Activated B cell treated with CpG ODN at 0.5 μM for 24 hours (primary cell): Measurements from ENCODE around the gene STRIP2. TPM values are rescaled to one million over a fixed set of nuclear protein-coding genes. Genes with fewer than 3 reads are reported as not detected.
"Not testable (repeated sequence)": the region's sequence is repeated elsewhere in the genome, so short reads cannot be mapped to it uniquely, and the experiment has no call there.

Experiments
- ATAC-seq: fragments of 200-7000 bp; cut with Tn5 transposase; one replicate; pipeline ENCODE4 v1.10.0; 2021; ENCODE audit warnings: low read depth, mild to moderate bottlenecking, moderate library complexity
- CTCF ChIA-PET: fragments of 350-600 bp; sonication (Branson Sonifier 250); formaldehyde crosslinking; loops from one replicate; lab custom pipeline; 2021; ENCODE audit warnings: antibody characterized with exemption; lab: Charles Lee
- POLR2A ChIA-PET: fragments of 350-600 bp; sonication (Branson Sonifier 250); formaldehyde crosslinking; loops from one replicate; lab custom pipeline; 2021; ENCODE audit warnings: antibody characterized with exemption; lab: Charles Lee
- DNase-seq: peaks from one replicate; pipeline ENCODE4 v3.0.0; 2022
- H3K27ac Mint-ChIP-seq: one replicate; pipeline ENCODE4 v1.8.0; 2020; ENCODE audit warnings: mixed read lengths
- H3K27me3 Mint-ChIP-seq: one replicate; pipeline ENCODE4 v1.8.0; 2021; ENCODE audit warnings: mixed read lengths
- H3K36me3 Mint-ChIP-seq: one replicate; pipeline ENCODE4 v1.8.0; 2021; ENCODE audit warnings: low read depth, mixed read lengths
- H3K4me1 Mint-ChIP-seq: one replicate; pipeline ENCODE4 v1.8.0; 2021; ENCODE audit warnings: mixed read lengths
- H3K4me3 Mint-ChIP-seq: one replicate; pipeline ENCODE4 v1.8.0; 2020; ENCODE audit warnings: mild to moderate bottlenecking, mixed read lengths
- H3K9me3 Mint-ChIP-seq: one replicate; pipeline ENCODE4 v1.8.0; 2020; ENCODE audit warnings: mixed read lengths
- intact Hi-C: fragments of 100-400 bp; cut with micrococcal nuclease; formaldehyde crosslinking; loops from one replicate; pipeline ENCODE4 v1.15.1; 2024
- total RNA-seq: library from RNA; stranded (reverse); gene quantifications from 2 replicates; pipeline ENCODE4 v1.2.3, GENCODE V29; 2022
- TF ChIP-seq, protein P1 (sequence below): fragments of 200-600 bp; IDR thresholded peaks from one replicate; pipeline ENCODE4 v1.8.0; 2022; ENCODE audit warnings: antibody characterized with exemption, mild to moderate bottlenecking

The STRIP2 gene
- total RNA-seq, 1 donor from 2014 or later = 0.35 TPM

DNA sequence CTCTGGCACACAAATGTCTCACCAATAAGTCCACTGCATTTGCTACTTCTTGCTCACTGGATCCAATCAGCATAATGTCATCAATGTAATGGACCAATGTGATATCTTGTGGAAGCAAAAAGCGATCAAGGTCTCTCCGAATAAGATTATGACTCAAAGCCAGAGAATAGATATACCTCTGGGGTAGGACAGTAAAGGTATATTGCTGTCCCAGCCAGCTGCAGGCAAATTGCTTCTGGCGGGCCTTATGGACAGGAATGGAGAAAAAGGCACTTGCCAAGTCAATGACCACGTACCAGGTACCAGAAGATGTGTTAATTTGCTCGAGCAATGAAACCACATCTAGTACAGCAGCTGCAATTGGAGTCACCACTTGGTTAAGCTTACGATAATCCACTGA lies 13.2 kb downstream of the STRIP2 start:
- not testable (repeated sequence) for H3K36me3 Mint-ChIP-seq

DNA sequence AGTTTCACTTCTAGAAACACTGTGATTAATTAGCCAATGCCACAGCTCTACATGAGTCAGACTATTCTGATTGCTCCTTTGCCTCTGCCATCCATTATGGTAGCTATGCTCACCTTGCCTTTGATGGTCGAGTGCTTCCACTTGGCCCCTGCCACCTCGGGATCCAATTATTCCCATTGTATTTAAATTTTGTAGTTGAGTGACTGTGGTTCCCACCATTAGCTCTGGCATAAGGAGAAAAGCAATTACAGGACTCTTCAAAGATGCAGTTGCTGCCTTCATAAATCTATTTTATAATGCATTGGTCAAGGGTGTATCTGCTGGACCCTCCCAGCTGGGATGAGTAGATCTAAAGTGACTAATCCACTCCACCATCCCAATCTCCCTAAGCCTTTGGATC lies 14.4 kb downstream of the STRIP2 start:
- POLR2A ChIA-PET, H3K4me1 Mint-ChIP-seq: not testable (repeated sequence)

More for the DNA sequence above, 13.2 kb downstream of the STRIP2 start:
- DNase-seq, H3K27me3 Mint-ChIP-seq, ATAC-seq, H3K4me1 Mint-ChIP-seq, POLR2A ChIA-PET, H3K27ac Mint-ChIP-seq, H3K4me3 Mint-ChIP-seq, intact Hi-C loops, CTCF ChIA-PET, H3K9me3 Mint-ChIP-seq: not testable (repeated sequence)

DNA sequence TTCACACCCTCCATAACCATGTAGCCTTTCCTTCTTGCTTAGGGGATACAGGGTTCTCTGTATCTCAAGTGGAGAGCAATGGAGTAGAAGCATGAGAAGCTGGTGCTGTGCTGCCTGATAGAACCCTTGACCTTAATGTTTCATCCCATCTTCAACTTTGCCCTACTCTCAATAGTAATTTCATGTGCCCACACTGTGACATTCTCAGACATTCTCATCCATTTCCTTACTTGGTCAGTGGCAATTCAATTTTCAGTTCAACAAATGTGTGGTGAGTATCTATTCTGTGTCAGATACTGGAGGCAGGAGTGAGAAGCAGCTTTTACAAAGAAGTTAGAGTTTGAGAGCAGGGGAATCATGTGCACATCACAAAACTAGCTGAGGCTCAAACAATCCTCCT lies 16.1 kb downstream of the STRIP2 start:
- Mint-ChIP-seq H3K27me3 (no peaks in the 10 kb centered on the region), H3K36me3 (no peaks in the 10 kb centered on the region), H3K27ac (no peak overlapping the region), H3K9me3 (peaks cover 9% of the 10 kb centered on the region), H3K4me1 (no peaks in the 10 kb centered on the region), H3K4me3 (no peak overlapping the region)
- POLR2A ChIA-PET = interaction anchor here (0.5 kb wide), 1 partner anchor 589 kb away, joined by 6 read pairs; no protein-coding TSS in a partner anchor
- TF ChIP-seq, protein P1, sequence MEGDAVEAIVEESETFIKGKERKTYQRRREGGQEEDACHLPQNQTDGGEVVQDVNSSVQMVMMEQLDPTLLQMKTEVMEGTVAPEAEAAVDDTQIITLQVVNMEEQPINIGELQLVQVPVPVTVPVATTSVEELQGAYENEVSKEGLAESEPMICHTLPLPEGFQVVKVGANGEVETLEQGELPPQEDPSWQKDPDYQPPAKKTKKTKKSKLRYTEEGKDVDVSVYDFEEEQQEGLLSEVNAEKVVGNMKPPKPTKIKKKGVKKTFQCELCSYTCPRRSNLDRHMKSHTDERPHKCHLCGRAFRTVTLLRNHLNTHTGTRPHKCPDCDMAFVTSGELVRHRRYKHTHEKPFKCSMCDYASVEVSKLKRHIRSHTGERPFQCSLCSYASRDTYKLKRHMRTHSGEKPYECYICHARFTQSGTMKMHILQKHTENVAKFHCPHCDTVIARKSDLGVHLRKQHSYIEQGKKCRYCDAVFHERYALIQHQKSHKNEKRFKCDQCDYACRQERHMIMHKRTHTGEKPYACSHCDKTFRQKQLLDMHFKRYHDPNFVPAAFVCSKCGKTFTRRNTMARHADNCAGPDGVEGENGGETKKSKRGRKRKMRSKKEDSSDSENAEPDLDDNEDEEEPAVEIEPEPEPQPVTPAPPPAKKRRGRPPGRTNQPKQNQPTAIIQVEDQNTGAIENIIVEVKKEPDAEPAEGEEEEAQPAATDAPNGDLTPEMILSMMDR = no peak
- CTCF ChIA-PET = no interaction called here
- no peak for ATAC-seq
- intact Hi-C loops = no loop called here
- DNase-seq = no peak

More for the DNA sequence above, 14.4 kb downstream of the STRIP2 start:
- ATAC-seq, H3K27ac Mint-ChIP-seq, H3K36me3 Mint-ChIP-seq, H3K4me3 Mint-ChIP-seq, H3K9me3 Mint-ChIP-seq, DNase-seq, H3K27me3 Mint-ChIP-seq, intact Hi-C loops: not testable (repeated sequence)
- CTCF ChIA-PET = interaction anchor here (0.9 kb wide), 1 partner anchor 15 kb away, joined by 4 read pairs; the partner anchor contains the start of gene STRIP2

DNA sequence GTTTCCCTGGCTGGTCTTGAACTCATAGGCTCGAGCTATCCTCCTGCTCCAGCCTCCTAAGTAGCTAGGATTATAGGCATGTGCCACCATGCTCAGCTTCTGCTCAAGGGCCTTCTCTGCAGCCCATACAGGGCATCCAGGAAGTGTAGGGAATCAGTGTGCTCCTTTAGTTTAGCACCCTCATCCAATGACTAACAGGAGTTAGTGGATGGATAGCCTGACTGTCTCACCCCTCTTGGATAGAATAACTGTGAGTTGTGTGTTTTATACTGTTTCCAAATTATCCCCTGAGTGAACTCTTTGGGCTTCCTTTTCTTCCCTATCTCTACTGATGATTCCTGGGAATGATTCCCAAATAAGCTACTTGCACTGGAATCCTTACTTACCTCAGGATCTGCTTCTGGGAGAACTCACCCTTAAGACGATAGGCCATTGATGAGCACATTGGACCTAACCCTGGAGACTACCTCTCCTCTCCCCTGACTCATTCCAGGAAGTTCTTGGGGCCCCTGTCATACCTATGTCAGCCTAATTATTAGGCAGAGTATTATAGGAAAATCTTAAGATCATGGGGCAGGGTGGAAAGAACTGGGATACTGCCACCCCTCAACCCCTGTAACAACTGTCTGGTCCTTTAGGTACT lies 18.5 kb downstream of the STRIP2 start:
- ChIA-PET CTCF (interaction anchor here (0.6 kb wide), 1 partner anchor 51 kb away, joined by 3 read pairs; no protein-coding TSS in a partner anchor), POLR2A (no interaction called here)
- Mint-ChIP-seq H3K4me3 (no peak overlapping the region), H3K36me3 (no peaks in the 10 kb centered on the region), H3K9me3 (peaks cover 9% of the 10 kb centered on the region), H3K27ac (no peak overlapping the region), H3K4me1 (no peaks in the 10 kb centered on the region), H3K27me3 (no peaks in the 10 kb centered on the region)
- intact Hi-C loops = no loop called here
- DNase-seq (no peak), ATAC-seq (no peak)
- TF ChIP-seq, protein P1 = no peak

DNA sequence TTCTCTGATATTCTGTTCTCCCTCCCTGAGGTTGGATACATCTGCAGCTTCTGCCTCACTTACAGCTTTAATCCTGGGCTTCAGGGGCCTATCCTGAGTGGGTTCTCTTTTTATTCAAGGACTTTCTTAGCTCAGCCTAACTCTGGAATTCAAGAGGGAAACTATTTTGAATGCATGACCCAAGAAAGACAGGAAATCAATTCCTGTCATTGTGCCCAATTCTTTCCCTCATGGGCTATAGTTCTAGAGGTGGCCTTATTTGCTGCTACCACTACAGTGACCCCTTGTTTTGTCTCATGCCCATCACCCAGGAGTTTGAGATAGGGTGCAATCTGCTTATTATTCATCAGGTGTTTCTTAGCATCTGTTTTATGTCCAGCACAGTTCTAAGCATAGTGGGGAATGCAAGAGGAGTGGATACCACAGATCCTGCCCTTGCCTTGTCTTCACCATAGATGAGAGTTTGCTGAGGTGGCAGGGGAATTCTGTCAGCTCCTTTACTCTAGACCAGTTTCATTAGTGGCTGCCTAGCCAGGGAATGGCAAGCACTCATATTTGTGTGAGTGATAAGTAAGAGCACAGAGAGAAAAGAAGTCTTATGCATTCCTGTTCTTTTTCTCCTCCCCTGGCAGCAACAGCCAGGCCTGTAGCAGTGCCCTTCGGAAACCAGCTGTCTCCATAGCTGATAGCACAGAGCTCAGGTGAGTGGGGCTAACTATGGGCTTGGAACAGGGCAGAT lies 19.4 kb downstream of the STRIP2 start:
- TF ChIP-seq, protein P1 = no peak
- H3K27ac Mint-ChIP-seq = no peak overlapping the region
- H3K27me3 Mint-ChIP-seq = no peaks in the 10 kb centered on the region
- no peak overlapping the region for H3K4me3 Mint-ChIP-seq
- POLR2A ChIA-PET = no interaction called here
- no peak for DNase-seq
- ATAC-seq = no peak
- intact Hi-C loops = no loop called here
- CTCF ChIA-PET = no interaction called here
- H3K36me3 Mint-ChIP-seq = no peaks in the 10 kb centered on the region
- H3K9me3 Mint-ChIP-seq = peaks cover 6% of the 10 kb centered on the region
- no peaks in the 10 kb centered on the region for H3K4me1 Mint-ChIP-seq

DNA sequence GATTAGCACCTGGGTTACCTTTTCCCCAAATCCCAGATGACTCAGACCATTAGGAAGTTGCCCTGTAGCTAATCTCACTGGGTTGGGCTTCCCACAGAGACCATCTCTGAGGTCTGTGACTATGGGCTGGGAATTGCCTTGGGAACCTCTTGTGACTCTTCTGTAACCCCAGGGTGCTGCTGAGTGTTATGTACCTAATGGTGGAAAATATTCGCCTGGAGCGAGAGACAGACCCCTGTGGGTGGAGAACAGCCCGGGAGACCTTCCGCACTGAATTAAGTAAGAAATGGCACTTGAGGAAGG lies 20.0 kb downstream of the STRIP2 start:
- TF ChIP-seq, protein P1 = no peak
- no peak overlapping the region for H3K27ac Mint-ChIP-seq
- ChIA-PET CTCF (no interaction called here), POLR2A (no interaction called here)
- no peaks in the 10 kb centered on the region for H3K36me3 Mint-ChIP-seq
- no peaks in the 10 kb centered on the region for H3K4me1 Mint-ChIP-seq
- no peaks in the 10 kb centered on the region for H3K27me3 Mint-ChIP-seq
- H3K9me3 Mint-ChIP-seq = peaks cover under 1% of the 10 kb centered on the region
- H3K4me3 Mint-ChIP-seq = no peak overlapping the region
- intact Hi-C loops = no loop called here
- no peak for ATAC-seq
- DNase-seq = no peak
